MV-4-11 (cell line): ENCODE measurements around the gene PKDCC.

ENCODE experiments used
- DNase-seq: peaks from one replicate; lab custom pipeline; 2025; lab: John Stamatoyannopoulos, UW

The PKDCC gene

DNA sequence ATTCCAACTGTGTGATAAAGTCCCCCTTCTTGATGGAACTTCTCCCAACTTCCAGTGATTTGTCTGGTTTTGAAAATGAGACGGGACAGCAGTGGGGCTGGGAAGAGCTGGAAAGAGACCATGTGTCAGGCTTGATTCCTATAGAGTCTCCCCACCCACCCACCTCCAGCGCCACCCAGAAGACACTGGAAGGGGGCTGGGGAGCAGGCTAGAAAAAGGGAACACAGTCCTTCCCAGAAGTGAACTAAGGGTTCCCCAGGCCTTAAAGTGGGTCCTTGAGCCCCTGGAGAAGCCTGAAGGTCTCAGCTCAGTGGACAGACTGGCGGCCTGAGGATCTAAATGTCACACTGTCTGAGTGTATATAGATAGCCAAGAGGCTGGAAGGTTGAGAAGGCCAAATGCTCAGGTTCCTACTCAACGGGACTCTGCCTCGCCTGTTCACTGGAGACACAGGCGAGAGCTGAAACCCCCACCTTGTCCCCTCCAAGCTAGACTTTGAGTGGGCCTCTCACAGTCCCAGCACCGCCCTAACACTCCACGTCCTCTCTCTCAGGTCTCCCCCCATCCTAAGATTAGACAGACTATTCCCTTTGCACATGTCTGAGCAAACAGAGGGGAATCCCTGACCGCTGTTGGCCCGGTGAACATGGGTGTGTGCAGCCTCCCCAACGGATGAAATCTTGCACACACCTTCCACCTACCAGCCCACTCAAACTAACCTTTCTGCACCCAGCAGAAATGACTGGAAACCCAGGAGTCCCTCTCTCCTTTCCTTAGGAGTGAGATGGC, 1.6 kb downstream of the PKDCC start:
- DNase-seq = no peak

DNA sequence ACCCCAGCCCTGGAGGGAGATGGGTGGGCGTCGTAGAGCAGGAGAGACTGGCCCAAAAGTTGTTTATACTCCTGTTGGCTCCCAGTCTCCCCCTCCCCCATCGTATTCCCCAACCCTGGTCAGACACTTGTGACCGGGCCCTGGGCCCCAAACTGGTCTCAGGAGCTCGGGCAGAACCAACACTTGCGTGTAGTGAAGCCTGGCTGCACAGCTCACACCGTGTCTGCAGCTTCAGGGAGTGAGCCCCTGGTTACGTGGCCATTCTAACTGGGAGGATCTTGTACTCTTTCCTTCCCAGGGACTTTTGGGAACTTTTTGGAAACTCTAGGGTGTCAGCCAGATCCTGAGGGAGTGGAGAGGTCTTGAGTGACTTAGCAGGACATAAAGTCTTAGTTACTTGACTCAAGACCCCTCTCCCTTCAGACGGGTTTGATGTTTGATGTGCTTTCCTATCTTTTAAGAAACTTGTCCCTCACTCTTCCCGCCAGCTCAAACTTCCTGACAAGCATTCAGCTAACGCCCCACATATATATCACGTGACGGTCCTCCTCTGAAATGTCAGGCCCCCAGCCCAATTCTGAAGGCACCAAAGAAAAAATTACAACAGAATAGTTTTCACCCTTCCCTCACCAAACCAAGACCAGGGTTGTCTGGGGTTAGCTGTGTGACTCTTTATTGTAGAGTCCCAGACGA, 2.3 kb downstream of the PKDCC start:
- no peak for DNase-seq

DNA sequence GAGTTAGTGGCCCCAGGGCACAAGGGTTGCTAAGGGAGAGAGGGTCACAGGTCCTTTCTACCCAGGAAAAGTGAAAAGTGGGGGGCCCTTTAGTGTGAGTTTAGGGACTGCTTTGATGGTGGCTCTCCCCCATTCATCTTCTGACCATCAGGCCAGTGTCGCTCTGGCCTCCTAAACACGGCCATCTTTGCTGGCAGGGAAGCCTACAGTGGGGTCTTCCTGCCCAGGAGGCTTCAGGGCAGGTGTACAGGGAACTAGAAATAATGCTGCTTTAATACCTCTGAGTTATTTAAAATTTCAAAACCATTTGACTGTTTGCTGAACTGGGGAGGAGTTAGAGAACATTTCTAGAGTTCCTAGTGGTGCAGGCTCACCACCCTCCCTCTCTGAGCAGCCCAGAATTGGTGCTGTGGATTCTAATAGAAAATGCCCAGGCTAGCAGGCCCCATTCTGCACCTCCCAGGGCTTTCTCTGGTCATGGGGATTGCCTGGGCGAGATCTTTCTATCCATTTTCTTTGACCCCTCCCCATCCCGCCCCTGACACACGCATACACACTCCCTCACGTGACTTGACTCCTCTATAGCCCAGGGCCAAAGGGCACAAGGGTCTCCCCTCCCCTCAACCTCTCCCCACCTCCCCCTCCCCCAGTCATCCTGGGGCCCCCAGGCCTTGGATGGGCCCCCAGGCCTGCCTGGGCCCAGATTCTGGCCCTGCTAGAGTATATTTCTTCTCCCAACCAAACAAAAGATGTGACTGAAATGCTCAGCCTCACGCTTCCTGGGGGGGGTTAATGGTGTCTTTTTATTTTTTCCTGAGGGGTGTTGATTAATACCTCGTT, 3.1 kb downstream of the PKDCC start:
- no peak for DNase-seq

- no peak for DNase-seq
These were observed 3.9 kb downstream of the PKDCC start for GRCh38 chr2:42051543-42052235.

GRCh38 chr2:42052702-42053481, 5.1 kb downstream of the PKDCC start:
- DNase-seq = no peak

DNA sequence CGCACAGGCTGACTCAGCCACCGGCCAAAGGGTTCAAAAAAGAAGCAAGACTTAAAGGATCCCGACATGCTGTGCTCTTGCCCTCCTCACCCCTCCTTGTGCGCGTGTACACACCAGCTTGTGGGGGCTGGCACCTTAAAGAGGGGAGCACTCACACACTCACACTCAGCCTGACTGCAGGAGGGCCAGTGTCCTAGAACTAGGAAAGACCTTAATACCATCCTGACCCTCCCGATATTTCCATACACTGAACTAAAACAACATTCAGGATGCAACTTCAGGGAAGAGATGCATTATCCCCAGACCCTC, 5.6 kb downstream of the PKDCC start:
- no peak for DNase-seq

GRCh38 chr2:42053791-42054701, 6.2 kb downstream of the PKDCC start:
- no peak for DNase-seq

DNA sequence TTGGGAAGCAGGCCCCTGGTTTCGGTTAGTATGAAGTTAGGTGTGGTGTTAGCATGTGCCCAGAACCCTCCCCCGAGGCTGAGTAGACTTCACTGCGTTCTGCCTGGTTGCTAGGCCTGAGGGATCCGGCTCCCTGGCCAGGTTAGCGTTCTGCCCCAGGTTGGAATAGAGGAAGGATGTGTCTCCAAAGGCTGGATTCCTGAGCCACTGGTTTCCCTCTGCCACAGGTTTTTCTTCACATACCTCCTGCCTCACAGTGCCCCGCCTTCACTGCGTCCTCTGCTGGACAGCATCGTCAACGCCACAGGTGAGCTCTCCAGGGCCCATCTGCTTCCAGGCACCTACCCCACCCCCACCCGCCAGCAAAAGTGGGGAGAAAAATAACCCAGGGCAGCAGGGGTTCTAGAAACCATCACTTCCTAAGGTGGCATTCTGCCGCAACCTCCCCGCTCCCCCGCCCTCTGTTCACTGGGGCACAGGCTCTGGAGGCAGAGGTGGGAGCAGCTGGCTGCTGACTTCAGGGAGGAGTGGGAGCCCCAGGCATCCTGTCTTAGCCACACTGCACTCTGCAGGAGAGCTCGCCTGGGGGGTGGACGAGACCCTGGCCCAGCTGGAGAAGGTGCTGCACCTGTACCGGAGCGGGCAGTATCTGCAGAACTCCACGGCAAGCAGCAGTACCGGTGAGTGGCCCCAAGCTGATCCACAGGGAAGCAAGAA, 7.1 kb downstream of the PKDCC start:
- DNase-seq = no peak

GRCh38 chr2:42055573-42056514, 8.0 kb downstream of the PKDCC start:
- DNase-seq = no peak

DNA sequence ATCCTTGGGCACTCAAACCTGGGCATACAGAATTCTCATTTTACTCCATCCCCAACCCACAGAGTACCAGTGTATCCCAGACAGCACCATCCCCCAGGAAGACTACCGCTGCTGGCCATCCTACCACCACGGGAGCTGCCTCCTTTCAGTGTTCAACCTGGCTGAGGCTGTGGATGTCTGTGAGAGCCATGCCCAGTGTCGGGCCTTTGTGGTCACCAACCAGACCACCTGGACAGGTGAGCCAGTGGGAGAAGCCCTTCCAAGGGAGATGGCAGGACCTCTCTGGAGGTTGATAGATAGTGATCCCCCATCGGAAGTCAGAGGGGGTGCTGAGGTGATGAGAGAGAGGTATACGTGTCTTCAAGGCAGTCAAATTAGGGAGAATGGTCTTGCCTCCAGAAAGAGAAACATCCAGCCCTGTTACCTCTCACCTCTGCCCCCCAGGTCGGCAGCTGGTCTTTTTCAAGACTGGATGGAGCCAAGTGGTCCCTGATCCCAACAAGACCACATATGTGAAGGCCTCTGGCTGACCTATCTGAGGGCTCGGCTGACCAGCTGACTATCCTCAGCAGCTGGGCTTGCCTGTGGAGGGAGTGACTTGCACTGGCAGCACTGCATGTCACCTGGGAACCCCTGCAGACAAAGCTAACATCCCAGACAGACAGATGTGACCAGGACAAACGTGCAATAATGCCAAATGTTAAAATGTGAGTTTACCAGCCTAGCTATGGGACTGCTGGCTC, 9.5 kb downstream of the PKDCC start:
- no peak for DNase-seq

DNA sequence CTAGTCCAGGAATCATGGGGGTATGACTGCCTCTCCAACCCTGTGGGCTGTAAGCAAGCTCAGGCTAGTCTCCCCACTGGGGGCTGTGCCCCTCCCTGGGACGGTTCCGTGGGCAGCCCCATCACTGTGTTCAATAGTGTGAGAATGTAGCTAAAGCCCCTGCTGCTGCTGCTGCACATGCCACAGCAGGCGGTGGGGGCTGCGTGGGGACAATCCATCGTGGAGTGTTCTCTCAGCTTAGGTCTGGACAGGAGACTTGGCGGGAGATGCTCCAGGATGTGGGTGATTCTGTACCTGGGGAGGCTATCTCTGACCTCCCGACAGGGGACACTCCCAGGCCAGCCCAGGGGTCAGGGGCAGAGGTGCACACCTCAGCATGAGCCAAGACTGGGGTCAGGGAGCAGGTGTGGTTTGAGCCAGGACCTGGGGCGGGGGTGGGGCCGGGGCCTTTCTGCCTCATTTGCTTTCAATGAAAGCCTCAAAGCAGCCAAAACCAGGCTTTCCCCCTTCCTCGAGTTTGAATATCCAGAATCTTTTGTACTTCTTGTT, 10.2 kb downstream of the PKDCC start:
- DNase-seq = no peak

DNA sequence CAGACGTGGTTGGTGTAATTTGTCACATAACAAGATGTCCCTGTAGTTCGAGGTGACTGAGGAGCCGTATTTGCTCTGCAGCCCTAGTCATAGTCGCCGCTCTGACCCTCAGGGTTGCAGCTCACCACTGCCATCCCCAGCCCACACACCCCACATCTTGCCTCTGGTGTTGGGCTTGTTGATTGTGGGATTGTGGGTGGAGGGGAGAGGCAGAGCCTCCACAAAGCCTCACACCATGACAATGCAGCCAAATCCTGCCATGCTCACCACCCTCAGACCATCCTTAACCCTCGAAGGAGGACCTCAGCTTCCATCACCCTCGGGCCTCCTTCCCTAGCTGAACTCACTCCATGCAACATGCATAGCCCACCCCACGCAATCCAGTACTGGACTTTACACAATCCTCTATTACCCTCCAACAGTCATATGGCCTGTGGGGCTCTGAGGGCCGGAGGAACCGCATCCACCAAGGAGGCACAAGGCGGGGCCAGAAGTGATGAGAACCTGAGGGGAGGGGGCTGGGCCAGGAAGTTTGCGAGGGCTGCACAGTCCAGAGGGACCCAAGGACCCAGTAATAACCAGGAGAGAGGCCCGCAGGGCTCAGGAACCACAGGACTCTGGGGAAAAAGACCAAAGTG, 11.6 kb downstream of the PKDCC start:
- DNase-seq = no peak

- DNase-seq = peak; percentile 28
These were observed 12.2 kb downstream of the PKDCC start for GRCh38 chr2:42060028-42060427.

GRCh38 chr2:42060718-42061619, 13.1 kb downstream of the PKDCC start:
- DNase-seq = peak; percentile 87

DNA sequence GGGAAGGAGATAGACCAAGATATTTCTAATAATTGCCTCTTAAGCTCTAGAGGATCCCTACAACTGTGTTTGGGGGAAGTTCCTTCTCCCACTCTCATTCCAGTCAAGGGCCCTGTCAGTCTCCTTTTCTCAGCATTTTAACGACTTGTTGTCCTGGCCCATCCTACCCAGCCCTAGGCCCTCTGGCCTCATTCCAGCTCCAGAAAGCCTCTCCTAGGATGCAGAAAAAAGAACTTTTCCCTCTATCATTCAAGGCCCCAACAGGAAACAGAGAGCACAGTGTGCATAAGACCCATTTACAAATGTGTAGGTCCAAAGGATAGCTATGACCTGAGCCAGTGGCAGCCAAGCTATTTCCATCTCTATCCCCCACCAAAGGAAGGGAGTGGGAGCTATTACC, 14.0 kb downstream of the PKDCC start:
- DNase-seq = no peak
